IPS DF 4.7 (cell line): ENCODE data around the gene TMPRSS11B.
"Not testable (repeated sequence)": the region's sequence is repeated elsewhere in the genome, so short reads cannot be mapped to it uniquely, and the experiment has no call there.

Experiments
- DNase-seq: peaks from one replicate; pipeline ENCODE4 v3.0.0-alpha.2; 2013; ENCODE audit warnings: low spot score; ENCODE audit errors: extremely low read depth

TMPRSS11B gene

DNA sequence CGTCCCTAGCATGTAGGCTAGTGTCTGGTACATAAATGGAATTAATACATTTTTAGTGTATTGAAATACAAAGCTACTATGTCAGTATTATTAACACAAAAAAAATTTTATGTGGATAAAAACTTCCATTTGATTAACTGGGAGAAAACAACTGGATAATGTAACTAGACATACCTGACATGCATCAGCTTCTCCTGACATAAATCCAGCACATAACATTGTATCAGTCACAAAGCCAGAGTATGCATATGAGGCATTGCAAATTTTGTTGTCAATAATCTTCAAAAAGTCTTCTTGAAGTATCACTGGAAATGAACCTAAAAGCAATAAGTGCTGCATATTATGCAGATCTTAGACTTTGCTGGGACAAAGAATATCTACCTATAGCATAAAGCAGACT, 16.9 kb downstream of the TMPRSS11B start:
- no peak for DNase-seq

DNA sequence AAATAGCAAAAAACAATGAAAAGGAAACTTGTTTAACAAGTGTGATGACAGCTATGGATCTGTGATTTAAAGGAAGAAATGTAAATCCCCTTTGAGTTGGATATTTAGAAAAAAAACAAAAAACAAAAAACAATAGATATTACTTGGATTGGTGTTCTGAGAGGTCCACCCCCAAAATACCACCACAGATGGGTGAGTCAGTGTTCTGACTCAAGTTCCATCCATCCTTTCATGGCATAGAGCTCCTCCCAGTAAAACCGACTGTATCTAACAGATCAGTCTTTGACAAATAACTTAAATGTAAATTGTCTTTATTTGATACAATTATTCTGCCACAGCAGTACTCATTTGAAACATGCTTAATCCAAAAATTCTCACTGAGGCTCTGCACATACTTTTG, 27.4 kb downstream of the TMPRSS11B start:
- DNase-seq = no peak

- no peak for DNase-seq
Observed at GRCh38 chr4:68216501-68216900, 29.0 kb downstream of the TMPRSS11B start.

- no peak for DNase-seq
Observed at GRCh38 chr4:68209003-68209402, 36.5 kb downstream of the TMPRSS11B start.

GRCh38 chr4:68194305-68194704, 51.2 kb downstream of the TMPRSS11B start:
- not testable (repeated sequence) for DNase-seq

DNA sequence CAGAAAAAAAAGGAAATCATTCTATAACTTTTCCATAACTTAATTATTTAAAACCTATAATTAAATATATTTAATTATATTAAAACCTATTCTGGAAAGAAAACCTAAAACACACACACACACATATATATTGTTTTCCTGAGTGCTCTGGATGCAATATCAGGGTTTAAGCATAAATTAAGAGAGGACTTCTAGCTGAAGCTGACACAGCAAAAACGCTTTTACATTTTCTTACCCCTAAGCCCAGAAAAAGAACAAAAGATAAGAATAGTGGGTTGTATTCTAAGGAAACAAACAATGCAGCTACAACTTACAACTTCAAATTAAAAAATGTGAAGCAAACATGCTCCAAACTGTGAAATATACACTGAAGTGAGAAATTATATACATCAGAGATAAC, 52.3 kb downstream of the TMPRSS11B start:
- no peak for DNase-seq

- no peak for DNase-seq
Observed at GRCh38 chr4:68187145-68187544, 58.3 kb downstream of the TMPRSS11B start.

- no peak for DNase-seq
Observed at GRCh38 chr4:68184923-68185322, 60.6 kb downstream of the TMPRSS11B start.

DNA sequence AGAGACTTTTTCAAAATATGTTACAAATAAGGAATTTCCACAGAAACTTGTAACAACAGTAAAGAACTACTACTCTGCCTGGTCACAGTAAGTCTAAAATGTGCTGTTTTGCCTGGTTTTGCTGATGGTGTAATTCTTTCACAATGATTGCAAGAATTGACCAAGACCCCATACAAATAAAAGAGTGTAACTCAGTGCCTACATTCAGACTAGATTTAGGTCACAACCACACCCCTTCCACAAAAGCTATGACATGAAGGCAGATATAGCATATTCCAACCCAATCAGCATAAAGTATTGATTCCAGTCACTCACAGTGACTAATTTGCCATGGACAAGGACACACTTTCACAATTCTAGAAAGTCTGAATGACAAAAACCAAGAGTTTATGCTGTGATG, 62.1 kb downstream of the TMPRSS11B start:
- no peak for DNase-seq

DNA sequence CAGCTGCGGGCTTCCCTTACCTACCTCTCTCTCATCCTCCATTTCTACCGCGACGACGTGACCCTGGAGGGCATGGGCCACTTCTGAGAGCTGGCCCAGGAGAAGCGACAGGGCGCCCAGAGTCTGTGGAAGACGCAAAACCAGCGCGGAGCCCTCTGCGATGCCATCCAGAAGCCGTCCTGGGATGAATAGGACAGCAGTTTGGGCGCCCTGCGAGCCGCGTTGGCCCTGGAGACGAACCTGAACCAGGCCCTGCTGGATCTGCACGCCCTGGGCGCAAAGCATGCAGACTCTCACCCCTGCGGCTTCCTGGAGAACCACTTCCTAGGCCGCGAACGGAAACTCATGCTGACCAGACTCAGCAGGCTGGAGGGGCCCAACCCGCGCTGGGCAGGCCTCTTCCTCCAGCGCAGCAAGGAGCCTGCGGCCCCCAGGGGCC, 63.1 kb downstream of the TMPRSS11B start:
- no peak for DNase-seq

DNA sequence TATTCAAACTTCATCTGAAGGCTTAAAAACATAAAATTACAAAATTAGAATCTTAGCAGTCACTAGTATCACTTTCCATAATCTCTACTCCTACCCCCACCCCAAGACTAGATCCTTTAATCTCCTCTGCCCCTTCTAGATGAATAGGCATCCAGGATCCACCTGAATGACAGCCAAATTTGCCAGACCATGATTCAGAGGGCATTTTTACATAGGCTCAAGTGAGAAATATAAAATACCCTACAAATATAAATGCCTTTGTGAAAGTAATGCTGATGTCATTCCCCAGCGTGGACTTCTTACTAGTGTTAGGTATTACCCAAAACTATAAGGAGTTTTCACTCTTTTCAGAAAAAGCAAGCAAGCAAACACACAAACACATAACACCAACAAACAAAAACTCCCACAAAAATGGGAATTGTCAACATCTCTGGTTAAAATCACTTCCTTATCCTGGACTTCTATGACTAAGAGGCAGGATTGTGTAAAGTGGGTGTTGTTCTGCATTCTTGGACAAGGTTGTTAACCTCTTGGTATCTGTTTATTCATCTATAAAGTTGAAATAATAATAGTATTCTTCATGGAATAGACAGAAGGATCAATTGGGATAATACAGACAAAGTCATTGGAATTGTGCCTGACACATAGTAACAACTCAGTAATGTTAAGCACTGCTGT, 64.5 kb downstream of the TMPRSS11B start:
- DNase-seq = no peak

DNA sequence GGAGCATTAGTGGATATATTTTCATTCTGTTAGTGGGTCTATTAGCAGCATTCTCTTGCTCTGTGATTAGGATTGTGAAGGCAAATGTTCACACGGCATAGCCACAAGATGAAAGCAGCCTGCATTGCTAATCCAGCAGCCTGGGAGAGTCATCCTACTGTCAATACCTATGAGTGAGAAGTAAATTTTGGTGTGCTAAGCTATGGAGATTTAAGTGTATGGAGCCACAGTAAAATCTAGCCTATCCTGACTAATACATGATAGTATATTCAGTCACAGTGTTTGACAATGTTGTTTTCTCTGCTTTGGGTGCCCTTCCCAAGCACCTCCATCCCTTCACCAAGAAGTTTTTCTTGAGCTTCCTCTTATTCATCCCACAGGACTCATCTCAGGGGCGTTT, 68.6 kb downstream of the TMPRSS11B start:
- DNase-seq = no peak
